Smooth muscle cell (in vitro differentiated cells): ENCODE data around the gene EFCAB5. TPM values are rescaled to one million over a fixed set of nuclear protein-coding genes. Genes with fewer than 3 reads are reported as not detected.

ENCODE experiments used
- DNase-seq: peaks from one replicate; lab custom pipeline; 2025; ENCODE audit not compliant: unreplicated experiment; lab: John Stamatoyannopoulos, UW
- H2AFZ ChIP-seq: fragments of 200-600 bp; sonication (generic); 2 replicates; pipeline ENCODE4 v1.6.0; 2016; ENCODE audit warnings: antibody characterized with exemption, low read depth, mild to moderate bottlenecking
- H3F3A ChIP-seq: fragments of 200-600 bp; sonication (generic); 2 replicates; pipeline ENCODE4 v1.6.0; 2017; ENCODE audit warnings: antibody characterized with exemption, low read depth
- H3K27ac ChIP-seq: fragments of 200-600 bp; sonication (generic); 2 replicates; pipeline ENCODE4 v1.5.1; 2016; ENCODE audit warnings: low read depth, mild to moderate bottlenecking
- H3K27me3 ChIP-seq: fragments of 200-600 bp; sonication (generic); 2 replicates; pipeline ENCODE4 v1.6.1; 2016; ENCODE audit warnings: low read depth, mild to moderate bottlenecking
- H3K36me3 ChIP-seq: fragments of 200-600 bp; sonication (generic); 2 replicates; pipeline ENCODE4 v1.5.1; 2016; ENCODE audit warnings: low read depth
- H3K4me1 ChIP-seq: fragments of 200-600 bp; sonication (generic); 2 replicates; pipeline ENCODE4 v1.5.1; 2016; ENCODE audit warnings: low read depth
- H3K4me2 ChIP-seq: fragments of 200-600 bp; sonication (generic); 2 replicates; pipeline ENCODE4 v1.6.0; 2016; ENCODE audit warnings: mild to moderate bottlenecking
- H3K4me3 ChIP-seq: fragments of 200-600 bp; sonication (generic); 2 replicates; pipeline ENCODE4 v1.5.1; 2016; ENCODE audit warnings: mild to moderate bottlenecking
- H3K79me2 ChIP-seq: fragments of 200-600 bp; sonication (generic); 2 replicates; pipeline ENCODE4 v1.6.0; 2016; ENCODE audit warnings: low read depth, mild to moderate bottlenecking
- H3K9ac ChIP-seq: fragments of 200-600 bp; sonication (generic); 2 replicates; pipeline ENCODE4 v1.6.0; 2016; ENCODE audit warnings: low read depth
- H3K9me3 ChIP-seq: fragments of 200-600 bp; sonication (generic); replicated peaks from 2 replicates; pipeline ENCODE4 v1.5.1; 2016; ENCODE audit warnings: low read depth
- H4K20me1 ChIP-seq: fragments of 200-600 bp; sonication (generic); 2 replicates; pipeline ENCODE4 v1.6.0; 2016; ENCODE audit warnings: low read depth
- CTCF ChIP-seq: fragments of 200-600 bp; sonication (generic); IDR thresholded peaks from 2 replicates; pipeline ENCODE4 v1.5.1; 2017; ENCODE audit warnings: borderline replicate concordance, mild to moderate bottlenecking, antibody characterized with exemption; ENCODE audit not compliant: insufficient read depth, poor library complexity, severe bottlenecking
- WGBS: methylation state at CpG from one replicate; pipeline ENCODE4 v1.1.7; 2016; ENCODE audit warnings: low lambda C conversion rate; 5-methylcytosine and 5-hydroxymethylcytosine counted together
- polyA plus RNA-seq: library from polyadenylated mRNA; unstranded; fragments of >200 nt; fragmentation: Nextera tagmentation; extraction: Ambion mirVana; gene quantifications from 2 replicates; pipeline ENCODE4 v1.2.1, GENCODE V29; 2016
- total RNA-seq: library from RNA; depleted of rRNA; stranded (reverse); fragments of >200 nt; gene quantifications from 2 replicates; pipeline ENCODE4 v1.2.3, GENCODE V29; 2014

Gene EFCAB5
- total and polyA plus RNA-seq, 2 experiments from 2014 or later = 0.31 TPM; not detected in 1

GRCh38 chr17:30148376-30148775 lies 206.9 kb downstream of the EFCAB5 start:
- Histone ChIP-seq H3K36me3 (no peaks in the 10 kb centered on the region), H3K9me3 (no peaks in the 10 kb centered on the region), H2AFZ (no peak overlapping the region), H3K4me2 (no peak overlapping the region), H3F3A (no peaks in the 10 kb centered on the region), H3K27me3 (no peaks in the 10 kb centered on the region), H3K4me1 (no peaks in the 10 kb centered on the region), H3K9ac (no peak overlapping the region), H3K79me2 (peaks cover 90% of the 10 kb centered on the region), H4K20me1 (peaks cover 98% of the 10 kb centered on the region), H3K27ac (no peak overlapping the region), H3K4me3 (no peak overlapping the region)
- DNase-seq = no peak
- TF ChIP-seq CTCF = no peak
- 95% methylated on average over 1 of the region's 1 CpG for WGBS

- Histone ChIP-seq H3K9ac (no peak overlapping the region), H3K27ac (no peak overlapping the region), H3K36me3 (no peaks in the 10 kb centered on the region), H3K4me3 (no peak overlapping the region), H3K79me2 (peaks cover 87% of the 10 kb centered on the region), H4K20me1 (peaks cover 97% of the 10 kb centered on the region), H2AFZ (no peak overlapping the region), H3K27me3 (no peaks in the 10 kb centered on the region), H3K4me2 (no peak overlapping the region), H3K9me3 (no peaks in the 10 kb centered on the region), H3K4me1 (no peaks in the 10 kb centered on the region), H3F3A (no peaks in the 10 kb centered on the region)
- no peak for TF ChIP-seq CTCF
- WGBS = 100% methylated on average over 4 of the region's 4 CpGs
- DNase-seq = no peak
Measured at GRCh38 chr17:30151471-30151870, 210.0 kb downstream of the EFCAB5 start.

GRCh38 chr17:30153463-30153862 lies 212.0 kb downstream of the EFCAB5 start:
- no peak overlapping the region for H3K4me3 ChIP-seq
- no peaks in the 10 kb centered on the region for H3K27me3 ChIP-seq
- H2AFZ ChIP-seq = no peak overlapping the region
- H3K9me3 ChIP-seq = no peaks in the 10 kb centered on the region
- peaks cover 95% of the 10 kb centered on the region for H4K20me1 ChIP-seq
- H3K36me3 ChIP-seq = peaks cover 6% of the 10 kb centered on the region
- no peaks in the 10 kb centered on the region for H3K4me1 ChIP-seq
- H3K79me2 ChIP-seq = peaks cover 93% of the 10 kb centered on the region
- no peak for DNase-seq
- H3K27ac ChIP-seq = no peak overlapping the region
- no peak for TF ChIP-seq CTCF
- H3K4me2 ChIP-seq = no peak overlapping the region
- H3K9ac ChIP-seq = no peak overlapping the region
- peaks cover 2% of the 10 kb centered on the region for H3F3A ChIP-seq

- Histone ChIP-seq H3K36me3 (peaks cover 14% of the 10 kb centered on the region), H2AFZ (no peak overlapping the region), H3K27ac (no peak overlapping the region), H3K4me3 (no peak overlapping the region), H3F3A (peaks cover 8% of the 10 kb centered on the region), H3K4me1 (no peaks in the 10 kb centered on the region), H3K9ac (no peak overlapping the region), H3K79me2 (peaks cover 95% of the 10 kb centered on the region), H3K4me2 (no peak overlapping the region), H3K27me3 (no peaks in the 10 kb centered on the region), H3K9me3 (no peaks in the 10 kb centered on the region), H4K20me1 (peaks cover 95% of the 10 kb centered on the region)
- DNase-seq = no peak
- 98% methylated on average over 2 of the region's 2 CpGs for WGBS
- TF ChIP-seq CTCF = no peak
Measured at GRCh38 chr17:30155389-30155788, 214.0 kb downstream of the EFCAB5 start.
